OCI-LY7 (cell line): ENCODE results near the gene LAMA2. TPM values are rescaled to one million over a fixed set of nuclear protein-coding genes. Genes with fewer than 3 reads are reported as not detected.

Experiments
- BruUV-seq: library from RNA; stranded (reverse); fragments of 400-500 nt; replicated peaks from 2 replicates; lab custom pipeline; 2021; lab: Mats Ljungman, UMichigan
- CTCF ChIA-PET: fragments of 300-600 bp; sonication (Branson Sonifier 250); formaldehyde crosslinking; loops from one replicate; lab custom pipeline; 2022; ENCODE audit warnings: antibody characterized with exemption; ENCODE audit not compliant: unreplicated experiment; lab: Charles Lee
- POLR2A ChIA-PET: fragments of 300-600 bp; sonication (Branson Sonifier 250); formaldehyde crosslinking; loops from one replicate; lab custom pipeline; 2022; ENCODE audit warnings: antibody characterized with exemption; lab: Charles Lee
- DNase-seq: peaks from one replicate; pipeline ENCODE4 v3.0.0-alpha.2; 2015; ENCODE audit warnings: low spot score
- H2AFZ ChIP-seq: fragments of 200-600 bp; sonication (generic), shearing (Covaris generic); 2 replicates; pipeline ENCODE4 v1.6.1; 2014; ENCODE audit warnings: mild to moderate bottlenecking, antibody characterized with exemption, low read length, moderate library complexity
- H3K27ac ChIP-seq: fragments of 200-600 bp; sonication (generic); 2 replicates; pipeline ENCODE4 v1.5.1; 2014; ENCODE audit warnings: mixed run types, low read depth, mild to moderate bottlenecking, moderate library complexity, low read length, inconsistent platforms; ENCODE audit not compliant: poor library complexity, severe bottlenecking
- H3K36me3 ChIP-seq: fragments of 200-600 bp; sonication (generic); 2 replicates; pipeline ENCODE4 v1.6.1; 2014; ENCODE audit warnings: mild to moderate bottlenecking, antibody characterized with exemption, low read length, moderate library complexity, mixed read lengths; ENCODE audit not compliant: insufficient read depth
- H3K4me1 ChIP-seq: fragments of 200-600 bp; sonication (generic); 2 replicates; pipeline ENCODE4 v1.5.1; 2014; ENCODE audit warnings: mild to moderate bottlenecking, low read length; ENCODE audit not compliant: insufficient read depth, poor library complexity, severe bottlenecking
- H3K4me2 ChIP-seq: fragments of 200-600 bp; sonication (generic); 2 replicates; pipeline ENCODE4 v1.6.1; 2014; ENCODE audit warnings: mild to moderate bottlenecking, low read length
- H3K4me3 ChIP-seq: fragments of 200-600 bp; sonication (generic); 2 replicates; pipeline ENCODE4 v1.5.1; 2014; ENCODE audit warnings: mild to moderate bottlenecking, low read depth, low read length; ENCODE audit not compliant: poor library complexity, severe bottlenecking
- H3K79me2 ChIP-seq: fragments of 200-600 bp; sonication (generic); 2 replicates; pipeline ENCODE4 v1.6.1; 2016; ENCODE audit warnings: low read depth, mild to moderate bottlenecking, low read length, moderate library complexity, mixed read lengths; ENCODE audit not compliant: insufficient read depth
- H3K9me2 ChIP-seq: fragments of 200-600 bp; sonication (generic); 2 replicates; pipeline ENCODE4 v1.6.1; 2016; ENCODE audit warnings: mild to moderate bottlenecking, low read length, mixed read lengths; ENCODE audit not compliant: insufficient read depth
- H3K9me3 ChIP-seq: fragments of 200-600 bp; sonication (generic); 2 replicates; pipeline ENCODE4 v1.6.1; 2014; ENCODE audit warnings: mild to moderate bottlenecking, mixed run types, low read length, mixed read lengths
- H4K20me1 ChIP-seq: fragments of 200-600 bp; sonication (generic); 2 replicates; pipeline ENCODE4 v1.6.1; 2014; ENCODE audit warnings: mild to moderate bottlenecking, antibody characterized with exemption, low read length, moderate library complexity, mixed read lengths; ENCODE audit not compliant: insufficient read depth
- CTCF ChIP-seq: fragments of 200-600 bp; sonication (generic); conservative IDR thresholded peaks from 2 replicates; pipeline ENCODE4 v1.5.1; 2014; ENCODE audit warnings: mild to moderate bottlenecking, antibody characterized with exemption, low read length, moderate library complexity, mixed read lengths
- EZH2phosphoT487 ChIP-seq: fragments of 200-600 bp; sonication (generic); IDR thresholded peaks from 2 replicates; pipeline ENCODE4 v1.6.1; 2018; ENCODE audit warnings: low read depth, borderline replicate concordance, mild to moderate bottlenecking, mixed run types, antibody characterized with exemption, low read length, moderate library complexity, mixed read lengths
- intact Hi-C: fragments of 100-400 bp; cut with micrococcal nuclease; formaldehyde crosslinking; loops from one replicate; pipeline ENCODE4 v1.10.0; 2022; ENCODE audit not compliant: unreplicated experiment
- total RNA-seq, 2 experiments: library from RNA; depleted of rRNA in 1 of 2; stranded (reverse); fragments of >200 nt in 1 of 2; shearing (Covaris generic) in 1 of 2; gene quantifications; 2 replicates each; pipeline ENCODE4 v1.2.3, GENCODE V29; 2014 to 2022

LAMA2 gene
- total RNA-seq, 2 experiments from 2014 or later = not detected

- Histone ChIP-seq H2AFZ (no peak overlapping the region), H3K36me3 (no peaks in the 10 kb centered on the region), H3K9me3 (no peaks in the 10 kb centered on the region), H3K27ac (no peak overlapping the region), H3K4me3 (no peak overlapping the region), H3K4me1 (no peaks in the 10 kb centered on the region), H3K9me2 (no peaks in the 10 kb centered on the region), H4K20me1 (no peaks in the 10 kb centered on the region), H3K79me2 (no peaks in the 10 kb centered on the region), H3K4me2 (no peak overlapping the region)
- no peak for DNase-seq
- intact Hi-C loops = no loop called here
- CTCF ChIA-PET = no interaction called here
- TF ChIP-seq CTCF (no peak), EZH2phosphoT487 (no peak)
- no TSS peak for BruUV-seq
- POLR2A ChIA-PET = no interaction called here
These were observed 84.0 kb downstream of the LAMA2 start for GRCh38 chr6:128966934-128967333.

- Histone ChIP-seq H3K4me3 (no peak overlapping the region), H3K4me2 (no peak overlapping the region), H4K20me1 (no peaks in the 10 kb centered on the region), H3K36me3 (no peaks in the 10 kb centered on the region), H3K79me2 (no peaks in the 10 kb centered on the region), H3K4me1 (no peaks in the 10 kb centered on the region), H3K27ac (no peak overlapping the region), H2AFZ (no peak overlapping the region), H3K9me2 (no peaks in the 10 kb centered on the region), H3K9me3 (no peaks in the 10 kb centered on the region)
- ChIA-PET POLR2A (no interaction called here), CTCF (no interaction called here)
- DNase-seq = no peak
- BruUV-seq = no TSS peak
- intact Hi-C loops = no loop called here
- TF ChIP-seq EZH2phosphoT487 (no peak), CTCF (no peak)
These were observed 96.1 kb downstream of the LAMA2 start for GRCh38 chr6:128979071-128979470.

- H3K79me2 ChIP-seq = no peaks in the 10 kb centered on the region
- BruUV-seq = no TSS peak
- ChIA-PET CTCF (no interaction called here), POLR2A (no interaction called here)
- no peaks in the 10 kb centered on the region for H3K9me3 ChIP-seq
- H3K9me2 ChIP-seq = no peaks in the 10 kb centered on the region
- H3K4me1 ChIP-seq = no peaks in the 10 kb centered on the region
- no peak overlapping the region for H3K27ac ChIP-seq
- no peaks in the 10 kb centered on the region for H3K36me3 ChIP-seq
- H4K20me1 ChIP-seq = no peaks in the 10 kb centered on the region
- no peak overlapping the region for H3K4me3 ChIP-seq
- intact Hi-C loops = no loop called here
- no peak overlapping the region for H2AFZ ChIP-seq
- no peak overlapping the region for H3K4me2 ChIP-seq
- TF ChIP-seq EZH2phosphoT487 = no peak
- TF ChIP-seq CTCF = no peak
- DNase-seq = no peak
These were observed 98.8 kb downstream of the LAMA2 start for GRCh38 chr6:128981716-128982115.
